Activated naive CD4-positive, alpha-beta T cell treated with anti-CD3 and anti-CD28 coated beads, Interleukin-2, amount 10 ng/mL, durations not matched to agents 5 hours and 36 hours (primary cell): ENCODE data around the gene OR2T10. TPM values are rescaled to one million over a fixed set of nuclear protein-coding genes. Genes with fewer than 3 reads are reported as not detected.

Experiments used
- total RNA-seq, 2 experiments: library from RNA; stranded (reverse); gene quantifications; one replicate each; pipeline ENCODE4 v1.2.3, GENCODE V29; 2021

OR2T10 gene
- total RNA-seq = not detected

GRCh38 chr1:248597589-248597988 lies at the start of gene OR2T10:
Gene OR2T10, minus strand, starts transcription at chr1:248597700. Its CDS starts 3,932 bp downstream, at chr1:248593768.

GRCh38 chr1:248645178-248645577 lies 47.7 kb upstream of the OR2T10 start, which contains the start of gene OR2T35:
Gene OR2T35, minus strand, starts transcription at chr1:248645278. Its CDS starts 6,020 bp downstream, at chr1:248639258.

GRCh38 chr1:248634991-248635390 lies 37.5 kb upstream of the OR2T10 start, which contains the start of gene OR2T11:
Gene OR2T11, minus strand, starts transcription at chr1:248635091. Its CDS starts 7,963 bp downstream, at chr1:248627128.

GRCh38 chr1:248574657-248575056 lies 22.8 kb downstream of the OR2T10 start, which contains the start of gene OR2T34:
Gene OR2T34, minus strand, starts transcription at chr1:248574757. Its CDS starts 0 bp downstream, at chr1:248574757.

GRCh38 chr1:248562672-248563071 lies 34.8 kb downstream of the OR2T10 start, which contains the start of gene OR2T29:
Gene OR2T29, minus strand, starts transcription at chr1:248562772. Its CDS starts 3,281 bp downstream, at chr1:248559491.

Other genes with a start within 250 kb of the OR2T10 start
- not detected for gene OR14C36, start 248.9 kb downstream of the OR2T10 start, total RNA-seq
- gene OR2T4, start 236.0 kb downstream of the OR2T10 start, total RNA-seq = not detected
- not detected for gene OR2T6, start 222.0 kb downstream of the OR2T10 start, total RNA-seq
- gene OR2T1, start 194.7 kb downstream of the OR2T10 start, total RNA-seq = not detected
- not detected for gene OR2T2, start 152.1 kb downstream of the OR2T10 start, total RNA-seq
- gene OR2T3, start 124.3 kb downstream of the OR2T10 start, total RNA-seq = not detected
- gene OR2T5, start 109.1 kb downstream of the OR2T10 start, total RNA-seq = not detected
- gene OR2G6, start 89.6 kb downstream of the OR2T10 start, total RNA-seq = not detected
- not detected for gene OR2T29, start 34.9 kb downstream of the OR2T10 start, total RNA-seq
- gene OR2T34, start 22.9 kb downstream of the OR2T10 start, total RNA-seq = not detected
- gene OR2T11, start 37.4 kb upstream of the OR2T10 start, total RNA-seq = not detected
- gene OR2T35, start 47.6 kb upstream of the OR2T10 start, total RNA-seq = not detected
- gene OR2T27, start 57.8 kb upstream of the OR2T10 start, total RNA-seq = not detected
- not detected for gene OR14I1, start 105.1 kb upstream of the OR2T10 start, total RNA-seq
- gene LYPD8, start 158.1 kb upstream of the OR2T10 start, total RNA-seq = not detected
- gene SH3BP5L, start 228.2 kb upstream of the OR2T10 start, total RNA-seq = 10 to 100 TPM; 30.4 to 32.8 TPM
- 10 to 100 TPM; 46.4 to 48.0 TPM for gene ZNF672, start 240.5 kb upstream of the OR2T10 start, total RNA-seq